Measurements from ENCODE around the gene OLIG3. TPM values are rescaled to one million over a fixed set of nuclear protein-coding genes. Genes with fewer than 3 reads are reported as not detected.

Gene OLIG3
- total RNA-seq, 4 donors from 2014 or later, result not detected

DNA sequence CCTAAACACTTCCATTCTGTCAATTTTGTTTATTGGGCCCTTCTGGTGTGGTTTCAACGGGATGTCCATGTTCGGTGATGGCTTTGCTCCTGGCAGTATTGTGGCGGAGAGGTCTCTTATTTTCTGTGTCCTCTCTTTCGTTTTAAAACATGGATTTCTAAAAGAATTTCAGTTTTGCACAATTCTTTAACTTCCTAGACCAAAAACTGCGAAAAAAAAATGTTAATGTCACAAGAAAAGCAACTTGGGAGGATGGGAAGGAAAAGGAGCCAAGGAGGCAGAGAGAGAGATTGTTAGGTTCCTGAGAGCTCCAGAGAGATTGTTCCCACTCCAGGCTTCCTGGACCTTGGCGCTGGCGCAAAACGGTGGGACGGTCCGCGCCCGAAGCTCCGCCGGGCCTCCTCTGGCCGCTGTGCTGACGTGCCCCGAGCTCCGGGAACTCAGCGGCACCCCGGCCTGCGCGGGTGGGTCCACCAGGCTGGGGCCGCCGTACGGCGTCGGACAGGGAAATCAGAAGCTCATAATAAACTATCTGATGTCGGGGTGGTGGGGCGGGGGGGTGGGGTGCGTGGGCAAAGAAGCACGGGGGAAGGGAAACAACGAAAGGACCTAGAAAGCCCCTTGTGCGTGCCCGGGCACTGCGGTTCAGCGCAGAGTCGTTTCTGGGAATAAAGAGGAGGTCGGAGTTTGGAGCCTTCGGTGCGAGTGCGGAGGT, 951 bp upstream of the OLIG3 start:
- H3K36me3 ChIP-seq, result no peaks in the 10 kb centered on the region
- TF ChIP-seq, protein P1, sequence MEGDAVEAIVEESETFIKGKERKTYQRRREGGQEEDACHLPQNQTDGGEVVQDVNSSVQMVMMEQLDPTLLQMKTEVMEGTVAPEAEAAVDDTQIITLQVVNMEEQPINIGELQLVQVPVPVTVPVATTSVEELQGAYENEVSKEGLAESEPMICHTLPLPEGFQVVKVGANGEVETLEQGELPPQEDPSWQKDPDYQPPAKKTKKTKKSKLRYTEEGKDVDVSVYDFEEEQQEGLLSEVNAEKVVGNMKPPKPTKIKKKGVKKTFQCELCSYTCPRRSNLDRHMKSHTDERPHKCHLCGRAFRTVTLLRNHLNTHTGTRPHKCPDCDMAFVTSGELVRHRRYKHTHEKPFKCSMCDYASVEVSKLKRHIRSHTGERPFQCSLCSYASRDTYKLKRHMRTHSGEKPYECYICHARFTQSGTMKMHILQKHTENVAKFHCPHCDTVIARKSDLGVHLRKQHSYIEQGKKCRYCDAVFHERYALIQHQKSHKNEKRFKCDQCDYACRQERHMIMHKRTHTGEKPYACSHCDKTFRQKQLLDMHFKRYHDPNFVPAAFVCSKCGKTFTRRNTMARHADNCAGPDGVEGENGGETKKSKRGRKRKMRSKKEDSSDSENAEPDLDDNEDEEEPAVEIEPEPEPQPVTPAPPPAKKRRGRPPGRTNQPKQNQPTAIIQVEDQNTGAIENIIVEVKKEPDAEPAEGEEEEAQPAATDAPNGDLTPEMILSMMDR (IDR thresholded peaks at IDR 0.05), result no peak
- no peak for TF ChIP-seq POLR2A (IDR thresholded peaks at IDR 0.05)
- intact Hi-C loops (cut with DNase I; ENCODE audit: low total_unique reads), result no loop called here
- DNase-seq, result no peak
- no peak overlapping the region for H3K27ac ChIP-seq
- peaks cover 5 to 88% of the 10 kb centered on the region in 2 donors for H3K27me3 ChIP-seq
- no peaks in the 10 kb centered on the region for H3K4me1 ChIP-seq
- H3K4me3 ChIP-seq, result no peak overlapping the region
- H3K9me3 ChIP-seq, result no peaks in the 10 kb centered on the region

- no peaks in the 10 kb centered on the region for H3K36me3 ChIP-seq
- no peaks in the 10 kb centered on the region for H3K4me1 ChIP-seq
- intact Hi-C loops (cut with DNase I; ENCODE audit: low total_unique reads), result no loop called here
- peaks cover 5 to 83% of the 10 kb centered on the region in 2 donors for H3K27me3 ChIP-seq
- no peak overlapping the region for H3K27ac ChIP-seq
- no peak for DNase-seq
- no peaks in the 10 kb centered on the region for H3K9me3 ChIP-seq
- no peak overlapping the region for H3K4me3 ChIP-seq
- TF ChIP-seq, protein P1 (IDR thresholded peaks at IDR 0.05), result no peak
- no peak for TF ChIP-seq POLR2A (IDR thresholded peaks at IDR 0.05)
Measured at GRCh38 chr6:137493218-137494038, 766 bp downstream of the OLIG3 start.

DNA sequence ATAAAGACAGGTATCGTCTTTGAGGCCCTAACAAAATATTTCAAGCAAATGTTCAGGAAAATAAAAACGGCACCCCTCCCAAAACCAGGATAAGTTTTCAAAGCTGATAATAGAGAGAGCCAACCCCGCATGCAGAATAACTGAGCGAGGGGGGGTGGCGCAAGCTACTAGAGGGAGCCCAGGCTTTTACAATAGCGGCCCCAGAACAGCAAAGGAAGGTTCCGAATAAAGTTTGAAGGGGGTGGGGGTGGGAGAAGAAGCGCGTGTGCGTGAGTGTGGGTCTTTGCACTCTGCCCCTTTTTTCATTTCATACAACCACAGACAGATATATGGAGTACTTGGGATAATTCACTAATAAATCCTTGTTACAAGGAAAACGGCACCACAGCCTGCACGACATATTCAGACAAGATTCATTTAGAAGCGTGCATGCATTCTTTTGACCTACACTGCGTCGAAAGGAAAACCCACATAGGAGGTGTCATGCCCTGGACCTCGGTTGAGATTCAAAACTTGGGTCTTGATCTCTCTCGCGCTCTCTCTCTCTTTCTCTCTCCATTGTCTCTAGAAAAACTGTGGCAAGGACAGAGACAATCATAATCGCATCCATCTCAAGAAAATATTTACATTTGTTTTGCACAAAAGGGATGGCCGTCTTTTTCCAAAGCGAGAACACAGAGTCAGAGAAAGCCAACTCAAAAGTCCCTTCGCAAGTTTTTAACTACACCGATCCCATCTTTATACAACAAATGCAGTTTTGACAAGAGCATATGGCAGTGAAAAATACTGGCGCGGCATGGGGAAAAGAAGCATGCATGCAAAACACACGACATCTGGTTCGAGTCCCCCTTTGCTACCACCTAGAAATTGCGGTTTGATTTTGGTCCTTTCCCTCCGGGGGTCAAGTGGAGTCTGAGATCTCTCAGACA, 1.6 kb downstream of the OLIG3 start:
- DNase-seq, result no peak
- TF ChIP-seq, protein P1 (IDR thresholded peaks at IDR 0.05), result no peak
- no peak for TF ChIP-seq POLR2A (IDR thresholded peaks at IDR 0.05)
- intact Hi-C loops (cut with DNase I; ENCODE audit: low total_unique reads), result no loop called here
- Histone ChIP-seq H3K27ac (no peak overlapping the region), H3K4me1 (no peaks in the 10 kb centered on the region), H3K4me3 (no peak overlapping the region), H3K9me3 (no peaks in the 10 kb centered on the region), H3K27me3 (peaks cover 5 to 83% of the 10 kb centered on the region in 2 donors), H3K36me3 (no peaks in the 10 kb centered on the region)

GRCh38 chr6:137491478-137491877, 2.7 kb downstream of the OLIG3 start:
- Histone ChIP-seq H3K4me3 (no peak overlapping the region), H3K27me3 (peaks cover 5 to 84% of the 10 kb centered on the region in 2 donors), H3K9me3 (no peaks in the 10 kb centered on the region), H3K27ac (no peak overlapping the region), H3K4me1 (no peaks in the 10 kb centered on the region), H3K36me3 (no peaks in the 10 kb centered on the region)
- intact Hi-C loops (cut with DNase I; ENCODE audit: low total_unique reads), result no loop called here
- DNase-seq, result no peak
- TF ChIP-seq, protein P1 (IDR thresholded peaks at IDR 0.05), result no peak
- no peak for TF ChIP-seq POLR2A (IDR thresholded peaks at IDR 0.05)

All from uterus (tissue), 4 donors.